ENCODE data around the gene SEC23B.
"Not testable (repeated sequence)": the region's sequence is repeated elsewhere in the genome, so short reads cannot be mapped to it uniquely, and the experiment has no call there.

The SEC23B gene

GRCh38 chr20:18526761-18527160 lies 19.0 kb downstream of the SEC23B start:
- DNase-seq, result not testable (repeated sequence)

GRCh38 chr20:18527339-18527738 lies 19.6 kb downstream of the SEC23B start:
- DNase-seq, result no peak

GRCh38 chr20:18527836-18528235 lies 20.1 kb downstream of the SEC23B start:
- peak; percentile 16 for DNase-seq

GRCh38 chr20:18529041-18529440 lies 21.3 kb downstream of the SEC23B start:
- no peak for DNase-seq

GRCh38 chr20:18532626-18533025 lies 24.9 kb downstream of the SEC23B start:
- DNase-seq, result no peak

GRCh38 chr20:18533491-18533890 lies 25.8 kb downstream of the SEC23B start:
- no peak for DNase-seq

- DNase-seq, result no peak
Observed at GRCh38 chr20:18533978-18534644, 26.4 kb downstream of the SEC23B start.

GRCh38 chr20:18537651-18538050 lies 29.9 kb downstream of the SEC23B start:
- DNase-seq, result no peak

- DNase-seq, result no peak
Observed at GRCh38 chr20:18541741-18542140, 34.0 kb downstream of the SEC23B start.

GRCh38 chr20:18543216-18543615 lies 35.5 kb downstream of the SEC23B start:
- DNase-seq, result no peak

- DNase-seq, result no peak
Observed at GRCh38 chr20:18543932-18544331, 36.2 kb downstream of the SEC23B start.

- no peak for DNase-seq
Observed at GRCh38 chr20:18545566-18545965, 37.8 kb downstream of the SEC23B start.

- DNase-seq, result no peak
Observed at GRCh38 chr20:18548465-18548864, 40.7 kb downstream of the SEC23B start.

- DNase-seq, result no peak
Observed at GRCh38 chr20:18553746-18554145, 46.0 kb downstream of the SEC23B start.

- peak; percentile 86 for DNase-seq
Observed at GRCh38 chr20:18566892-18567738, 59.4 kb downstream of the SEC23B start, which contains the start of gene SMIM26. Gene SMIM26, plus strand, starts transcription at chr20:18567432. Its CDS starts 47 bp downstream, at chr20:18567479.

GRCh38 chr20:18567739-18568091 lies 60.0 kb downstream of the SEC23B start:
- DNase-seq, result no peak

GRCh38 chr20:18571009-18571408 lies 63.3 kb downstream of the SEC23B start:
- DNase-seq, result no peak

- DNase-seq, result no peak
Observed at GRCh38 chr20:18571578-18571977, 63.8 kb downstream of the SEC23B start.

GRCh38 chr20:18577942-18578341 lies 70.2 kb downstream of the SEC23B start:
- no peak for DNase-seq

- no peak for DNase-seq
Observed at GRCh38 chr20:18578581-18578980, 70.8 kb downstream of the SEC23B start.

- no peak for DNase-seq
Observed at GRCh38 chr20:18580012-18580411, 72.3 kb downstream of the SEC23B start.

- peak; percentile 88 for DNase-seq
Observed at GRCh38 chr20:18585134-18585533, 77.4 kb downstream of the SEC23B start.

GRCh38 chr20:18587665-18588573 lies 80.2 kb downstream of the SEC23B start, which contains the start of gene DTD1:
Gene DTD1, plus strand, starts transcription at chr20:18588054. Its CDS starts 19 bp downstream, at chr20:18588073.
- peak; percentile 85 for DNase-seq

All from fibroblast of skin of abdomen (primary cell).